Subcutaneous abdominal adipose tissue (tissue), 5 donors: ENCODE data around the gene TRMU.
"Not testable (repeated sequence)": the region's sequence is repeated elsewhere in the genome, so short reads cannot be mapped to it uniquely, and the experiment has no call there.

Source experiments
- H3K27ac ChIP-seq: one replicate; pipeline ENCODE4 v1.7.0; 2013; ENCODE audit warnings: low read depth, mild to moderate bottlenecking, inconsistent platforms, low read length, moderate library complexity
- H3K27me3 ChIP-seq, 5 donors: one replicate each; pipeline ENCODE4 v1.7.0; 2013; ENCODE audit warnings: low read length in 5 of 5, inconsistent platforms in 1 of 5; ENCODE audit not compliant: control insufficient read depth in 5 of 5, insufficient read depth in 4 of 5
- H3K36me3 ChIP-seq, 5 donors: one replicate each; pipeline ENCODE4 v1.7.0; 2013; ENCODE audit warnings: low read length in 5 of 5; ENCODE audit not compliant: control insufficient read depth in 5 of 5, insufficient read depth in 5 of 5
- H3K4me1 ChIP-seq, 5 donors: one replicate each; pipeline ENCODE4 v1.7.0; 2013; ENCODE audit warnings: low read length in 5 of 5, mild to moderate bottlenecking in 3 of 5, moderate library complexity in 1 of 5; ENCODE audit not compliant: control insufficient read depth in 5 of 5, insufficient read depth in 5 of 5
- H3K4me3 ChIP-seq, 5 donors: one replicate each; pipeline ENCODE4 v1.7.0; 2013; ENCODE audit warnings: low read length in 5 of 5, low read depth in 1 of 5
- H3K9ac ChIP-seq, 5 donors: one replicate each; pipeline ENCODE4 v1.7.0; 2013; ENCODE audit warnings: low read length in 5 of 5, mild to moderate bottlenecking in 4 of 5, moderate library complexity in 3 of 5
- H3K9me3 ChIP-seq, 5 donors: one replicate each; pipeline ENCODE4 v1.7.0; 2013; ENCODE audit warnings: low read length in 5 of 5; ENCODE audit not compliant: control insufficient read depth in 5 of 5
- donor health status: healthy.
- donor health status: healthy.
- donor health status: healthy.
- donor health status: healthy.
- donor health status: healthy.

Gene TRMU

GRCh38 chr22:46299101-46299500 lies 36.4 kb upstream of the TRMU start:
- H3K4me3 ChIP-seq, result no peak overlapping the region
- H3K27me3 ChIP-seq, result peaks cover 0 to 3% (median 0%) of the 10 kb centered on the region in 5 donors
- peaks cover 3 to 26% (median 21%) of the 10 kb centered on the region in 5 donors for H3K4me1 ChIP-seq
- H3K9ac ChIP-seq, result no peak overlapping the region
- no peaks in the 10 kb centered on the region for H3K9me3 ChIP-seq
- H3K36me3 ChIP-seq, result no peaks in the 10 kb centered on the region
- H3K27ac ChIP-seq, result no peak overlapping the region

GRCh38 chr22:46300491-46300890 lies 35.0 kb upstream of the TRMU start:
- H3K27ac ChIP-seq, result no peak overlapping the region
- H3K4me1 ChIP-seq, result peaks cover 2 to 21% (median 19%) of the 10 kb centered on the region in 5 donors
- no peaks in the 10 kb centered on the region for H3K36me3 ChIP-seq
- H3K9ac ChIP-seq, result no peak overlapping the region
- no peak overlapping the region for H3K4me3 ChIP-seq
- no peaks in the 10 kb centered on the region for H3K9me3 ChIP-seq
- peaks cover 0 to 3% (median 0%) of the 10 kb centered on the region in 5 donors for H3K27me3 ChIP-seq

GRCh38 chr22:46303347-46303965 lies 32.1 kb upstream of the TRMU start:
- Histone ChIP-seq H3K27me3 (peaks cover 0 to 3% (median 0%) of the 10 kb centered on the region in 5 donors), H3K27ac (no peak overlapping the region), H3K9ac (no peak overlapping the region), H3K9me3 (no peaks in the 10 kb centered on the region), H3K4me1 (no peaks in the 10 kb centered on the region), H3K36me3 (no peaks in the 10 kb centered on the region), H3K4me3 (no peak overlapping the region)

- Histone ChIP-seq H3K9me3 (no peaks in the 10 kb centered on the region), H3K27ac (no peak overlapping the region), H3K27me3 (no peaks in the 10 kb centered on the region), H3K36me3 (no peaks in the 10 kb centered on the region), H3K4me3 (no peak overlapping the region), H3K4me1 (no peaks in the 10 kb centered on the region), H3K9ac (no peak overlapping the region)
Observed at GRCh38 chr22:46308283-46308988, 27.1 kb upstream of the TRMU start.

- no peak overlapping the region for H3K4me3 ChIP-seq
- H3K27me3 ChIP-seq, result no peaks in the 10 kb centered on the region
- H3K4me1 ChIP-seq, result no peaks in the 10 kb centered on the region
- no peaks in the 10 kb centered on the region for H3K36me3 ChIP-seq
- H3K9me3 ChIP-seq, result no peaks in the 10 kb centered on the region
- no peak overlapping the region for H3K27ac ChIP-seq
- no peak overlapping the region for H3K9ac ChIP-seq
Observed at GRCh38 chr22:46309526-46310085, 25.9 kb upstream of the TRMU start.

- Histone ChIP-seq H3K9ac (no peak overlapping the region), H3K36me3 (no peaks in the 10 kb centered on the region), H3K27ac (no peak overlapping the region), H3K27me3 (no peaks in the 10 kb centered on the region), H3K9me3 (no peaks in the 10 kb centered on the region), H3K4me1 (no peaks in the 10 kb centered on the region), H3K4me3 (no peak overlapping the region)
Observed at GRCh38 chr22:46312056-46312455, 23.5 kb upstream of the TRMU start.

GRCh38 chr22:46312848-46313247 lies 22.7 kb upstream of the TRMU start:
- H3K4me3 ChIP-seq, H3K9me3 ChIP-seq, H3K36me3 ChIP-seq, H3K9ac ChIP-seq, H3K27ac ChIP-seq, H3K27me3 ChIP-seq, H3K4me1 ChIP-seq: not testable (repeated sequence)

GRCh38 chr22:46315976-46316375 lies 19.5 kb upstream of the TRMU start:
- H3K4me3 ChIP-seq, result no peak overlapping the region
- H3K27ac ChIP-seq, result no peak overlapping the region
- no peaks in the 10 kb centered on the region for H3K4me1 ChIP-seq
- no peaks in the 10 kb centered on the region for H3K36me3 ChIP-seq
- H3K9me3 ChIP-seq, result no peaks in the 10 kb centered on the region
- H3K9ac ChIP-seq, result no peak overlapping the region
- H3K27me3 ChIP-seq, result no peaks in the 10 kb centered on the region

- Histone ChIP-seq H3K36me3 (no peaks in the 10 kb centered on the region), H3K9me3 (no peaks in the 10 kb centered on the region), H3K9ac (no peak overlapping the region), H3K4me1 (no peaks in the 10 kb centered on the region), H3K27ac (no peak overlapping the region), H3K27me3 (no peaks in the 10 kb centered on the region), H3K4me3 (no peak overlapping the region)
Observed at GRCh38 chr22:46317646-46318045, 17.9 kb upstream of the TRMU start.

- Histone ChIP-seq H3K9ac (no peak overlapping the region), H3K4me1 (no peaks in the 10 kb centered on the region), H3K9me3 (no peaks in the 10 kb centered on the region), H3K36me3 (no peaks in the 10 kb centered on the region), H3K27ac (no peak overlapping the region), H3K4me3 (no peak overlapping the region), H3K27me3 (no peaks in the 10 kb centered on the region)
Observed at GRCh38 chr22:46318576-46318975, 16.9 kb upstream of the TRMU start.
